ENCODE measurements around the gene PKP2.

PKP2 gene

GRCh38 chr12:32783029-32783428, 113.5 kb downstream of the PKP2 start:
- Mint-ChIP-seq H3K4me3 (no peak overlapping the region), H3K9me3 (no peaks in the 10 kb centered on the region), H3K36me3 (ENCODE audit: low read depth) (no peaks in the 10 kb centered on the region), H3K27ac (no peak overlapping the region), H3K27me3 (ENCODE audit: low read depth) (peaks cover 7% of the 10 kb centered on the region), H3K4me1 (ENCODE audit: low read depth) (no peaks in the 10 kb centered on the region)

- no peaks in the 10 kb centered on the region for H3K9me3 Mint-ChIP-seq
- no peak overlapping the region for H3K4me3 Mint-ChIP-seq
- H3K36me3 Mint-ChIP-seq (ENCODE audit: low read depth): no peaks in the 10 kb centered on the region
- H3K4me1 Mint-ChIP-seq (ENCODE audit: low read depth): no peaks in the 10 kb centered on the region
- no peak overlapping the region for H3K27ac Mint-ChIP-seq
- peaks cover 7% of the 10 kb centered on the region for H3K27me3 Mint-ChIP-seq (ENCODE audit: low read depth)
These were observed 116.5 kb downstream of the PKP2 start for GRCh38 chr12:32780071-32780470.

DNA sequence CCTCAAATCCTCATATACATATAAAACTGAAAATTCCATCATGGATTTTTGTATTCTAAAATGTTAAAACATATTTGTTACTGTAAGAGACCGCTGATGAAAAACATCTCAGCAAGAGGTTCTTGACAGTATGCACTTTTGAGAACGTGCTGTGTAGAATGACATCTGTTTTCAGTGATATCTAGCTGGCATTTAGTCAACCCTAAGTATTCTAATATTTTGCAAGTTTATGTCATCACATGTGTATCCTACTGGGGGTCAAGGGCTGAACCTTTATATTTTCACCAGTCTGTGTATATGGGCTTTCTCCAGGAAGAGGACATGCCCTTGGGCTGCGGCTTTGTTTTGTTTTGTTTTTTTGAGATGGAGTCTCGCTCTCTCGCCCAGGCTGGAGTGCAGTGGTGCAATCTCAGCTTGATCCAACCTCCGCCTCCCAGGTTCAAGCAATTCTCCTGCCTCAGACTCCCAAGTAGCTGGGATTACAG, 118.8 kb downstream of the PKP2 start:
- no peak overlapping the region for H3K4me3 Mint-ChIP-seq

GRCh38 chr12:32777159-32777558, 119.4 kb downstream of the PKP2 start:
- Mint-ChIP-seq H3K9me3 (no peaks in the 10 kb centered on the region), H3K36me3 (ENCODE audit: low read depth) (no peaks in the 10 kb centered on the region), H3K27me3 (ENCODE audit: low read depth) (peaks cover 7% of the 10 kb centered on the region), H3K4me3 (no peak overlapping the region), H3K27ac (no peak overlapping the region), H3K4me1 (ENCODE audit: low read depth) (no peaks in the 10 kb centered on the region)

More for the DNA sequence above, 118.8 kb downstream of the PKP2 start:
- Mint-ChIP-seq H3K9me3 (no peaks in the 10 kb centered on the region), H3K27ac (no peak overlapping the region), H3K27me3 (ENCODE audit: low read depth) (peaks cover 7% of the 10 kb centered on the region), H3K36me3 (ENCODE audit: low read depth) (no peaks in the 10 kb centered on the region), H3K4me1 (ENCODE audit: low read depth) (no peaks in the 10 kb centered on the region)

- H3K27me3 Mint-ChIP-seq (ENCODE audit: low read depth): peaks cover 7% of the 10 kb centered on the region
- H3K4me3 Mint-ChIP-seq: no peak overlapping the region
- no peaks in the 10 kb centered on the region for H3K9me3 Mint-ChIP-seq
- no peaks in the 10 kb centered on the region for H3K4me1 Mint-ChIP-seq (ENCODE audit: low read depth)
- H3K36me3 Mint-ChIP-seq (ENCODE audit: low read depth): no peaks in the 10 kb centered on the region
- H3K27ac Mint-ChIP-seq: no peak overlapping the region
These were observed 120.3 kb downstream of the PKP2 start for GRCh38 chr12:32776258-32776657.

DNA sequence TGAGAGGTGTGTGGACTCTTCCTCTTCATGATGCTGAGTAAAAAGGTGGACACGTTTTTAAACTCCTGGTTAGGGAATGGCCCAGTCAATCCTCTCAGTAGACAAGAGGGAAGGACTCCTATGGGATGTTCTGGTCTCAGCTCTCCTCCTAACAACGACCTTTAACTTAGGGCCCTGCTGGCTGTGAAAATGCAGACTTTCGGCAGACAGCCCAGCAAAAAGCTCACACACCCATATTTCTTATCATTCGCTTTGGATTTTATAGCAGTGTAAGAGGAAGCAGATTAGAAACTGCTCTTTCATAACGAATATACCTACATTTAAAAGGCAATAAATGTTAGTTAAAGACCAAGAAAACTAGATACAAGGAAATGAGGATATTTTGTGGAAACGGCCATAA, 122.9 kb downstream of the PKP2 start:
- Mint-ChIP-seq H3K36me3 (ENCODE audit: low read depth) (no peaks in the 10 kb centered on the region), H3K4me3 (no peak overlapping the region), H3K27me3 (ENCODE audit: low read depth) (peaks cover 3% of the 10 kb centered on the region), H3K9me3 (no peaks in the 10 kb centered on the region), H3K4me1 (ENCODE audit: low read depth) (no peaks in the 10 kb centered on the region), H3K27ac (no peak overlapping the region)

DNA sequence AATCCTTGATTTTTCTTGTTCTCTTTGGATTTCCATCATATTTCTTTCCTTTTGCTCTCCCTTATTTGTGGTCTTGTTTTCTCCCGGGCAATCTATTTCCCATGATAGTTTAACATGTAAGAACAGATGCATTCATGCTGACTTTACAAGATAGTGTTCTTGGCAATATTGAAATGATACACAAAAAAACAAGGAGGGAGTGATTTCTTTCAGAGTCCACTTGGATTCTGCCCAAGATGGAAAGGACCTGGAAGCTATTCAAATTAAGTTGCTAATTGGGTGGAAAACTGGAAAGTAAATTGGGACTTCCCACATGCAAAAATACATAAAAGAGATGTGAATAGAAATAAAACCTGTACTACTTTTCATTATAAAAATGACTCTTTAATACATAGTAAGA, 126.4 kb downstream of the PKP2 start:
- Mint-ChIP-seq H3K4me1 (ENCODE audit: low read depth) (no peaks in the 10 kb centered on the region), H3K27me3 (ENCODE audit: low read depth) (no peaks in the 10 kb centered on the region), H3K4me3 (no peak overlapping the region), H3K27ac (no peak overlapping the region), H3K36me3 (ENCODE audit: low read depth) (no peaks in the 10 kb centered on the region), H3K9me3 (no peaks in the 10 kb centered on the region)

- Mint-ChIP-seq H3K36me3 (ENCODE audit: low read depth) (no peaks in the 10 kb centered on the region), H3K4me1 (ENCODE audit: low read depth) (no peaks in the 10 kb centered on the region), H3K27me3 (ENCODE audit: low read depth) (no peaks in the 10 kb centered on the region), H3K4me3 (no peak overlapping the region), H3K27ac (no peak overlapping the region), H3K9me3 (no peaks in the 10 kb centered on the region)
These were observed 128.1 kb downstream of the PKP2 start for GRCh38 chr12:32768518-32768917.

- H3K4me3 Mint-ChIP-seq: no peak overlapping the region
- H3K36me3 Mint-ChIP-seq (ENCODE audit: low read depth): no peaks in the 10 kb centered on the region
- no peaks in the 10 kb centered on the region for H3K4me1 Mint-ChIP-seq (ENCODE audit: low read depth)
- H3K27me3 Mint-ChIP-seq (ENCODE audit: low read depth): no peaks in the 10 kb centered on the region
- no peaks in the 10 kb centered on the region for H3K9me3 Mint-ChIP-seq
- no peak overlapping the region for H3K27ac Mint-ChIP-seq
These were observed 130.7 kb downstream of the PKP2 start for GRCh38 chr12:32765906-32766305.

DNA sequence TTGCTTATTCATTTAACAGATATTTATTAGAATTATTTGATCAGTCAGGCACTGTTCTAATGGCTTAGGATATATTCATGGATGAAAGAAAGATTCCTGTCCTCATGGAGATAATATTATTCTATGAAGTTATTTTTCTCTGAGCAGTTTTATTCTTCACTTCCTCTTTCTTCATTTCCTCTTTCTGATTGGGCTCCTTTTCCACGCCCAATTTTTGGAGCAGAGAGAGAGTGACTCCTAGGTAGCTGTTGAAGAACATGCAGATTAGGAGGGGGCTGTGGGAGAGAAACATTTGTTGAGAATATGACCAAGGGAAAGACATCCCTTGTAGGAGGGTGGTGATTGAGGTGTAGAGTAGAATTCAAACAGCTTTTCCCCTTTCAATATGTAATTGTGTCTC, 134.9 kb downstream of the PKP2 start:
- Mint-ChIP-seq H3K36me3 (ENCODE audit: low read depth) (no peaks in the 10 kb centered on the region), H3K4me1 (ENCODE audit: low read depth) (peaks cover under 1% of the 10 kb centered on the region), H3K27ac (no peak overlapping the region), H3K27me3 (ENCODE audit: low read depth) (no peaks in the 10 kb centered on the region), H3K9me3 (no peaks in the 10 kb centered on the region), H3K4me3 (no peak overlapping the region)

- Mint-ChIP-seq H3K27ac (no peak overlapping the region), H3K27me3 (ENCODE audit: low read depth) (no peaks in the 10 kb centered on the region), H3K4me3 (no peak overlapping the region), H3K4me1 (ENCODE audit: low read depth) (peaks cover 18% of the 10 kb centered on the region), H3K9me3 (no peaks in the 10 kb centered on the region), H3K36me3 (ENCODE audit: low read depth) (peaks cover 10% of the 10 kb centered on the region)
These were observed 139.4 kb downstream of the PKP2 start for GRCh38 chr12:32757157-32757556.

GRCh38 chr12:32756476-32757066, 140.0 kb downstream of the PKP2 start:
- Mint-ChIP-seq H3K27ac (peak overlapping the region; percentile 82), H3K9me3 (no peaks in the 10 kb centered on the region), H3K4me3 (peak overlapping the region; percentile 84), H3K36me3 (ENCODE audit: low read depth) (peaks cover 14% of the 10 kb centered on the region), H3K27me3 (ENCODE audit: low read depth) (no peaks in the 10 kb centered on the region), H3K4me1 (ENCODE audit: low read depth) (peaks cover 20% of the 10 kb centered on the region)

DNA sequence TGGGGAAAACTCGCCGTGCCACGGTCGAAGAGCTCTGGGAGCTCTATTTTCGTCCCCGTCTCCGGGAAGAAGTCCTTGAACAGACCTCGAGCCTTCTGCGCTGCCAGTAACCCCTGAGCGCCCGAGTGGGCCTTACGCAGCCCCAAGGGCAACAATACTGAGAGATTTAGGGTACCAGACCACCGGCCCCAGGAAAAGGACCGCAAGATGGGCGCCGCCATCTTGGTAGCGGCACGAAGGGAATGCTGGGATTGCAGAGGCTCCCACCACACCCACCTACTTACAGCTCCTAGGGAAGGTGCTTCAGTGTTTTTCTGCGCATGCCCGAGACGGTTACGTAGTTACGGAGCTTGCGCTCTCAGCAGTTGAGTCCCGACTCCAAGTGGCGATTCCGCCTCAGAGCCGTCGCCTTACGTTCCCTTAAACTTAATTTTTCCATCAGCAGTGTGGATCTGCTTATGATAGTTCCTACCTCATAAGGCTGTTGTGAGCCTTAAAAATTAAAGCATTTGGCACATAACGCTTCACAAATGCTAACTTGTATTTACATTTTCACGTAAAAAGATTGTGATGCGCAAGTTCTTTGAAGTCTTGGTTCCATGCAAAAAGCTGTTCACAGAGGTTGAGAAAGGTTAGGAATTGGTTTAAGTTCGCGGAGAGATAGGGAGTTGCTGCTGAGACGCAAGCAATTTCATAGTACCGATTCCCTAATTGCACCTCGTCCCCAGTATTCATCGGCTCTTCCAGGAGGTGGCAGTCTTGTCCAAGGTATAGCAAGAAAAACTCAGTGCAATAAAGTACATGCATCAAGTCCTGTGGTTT, 140.7 kb downstream of the PKP2 start, which contains the start of gene YARS2:
TSS of gene YARS2 (minus strand) at position 244 of the 822 bp plus-strand sequence. CDS start at position 221, 23 bp downstream.
- H3K9me3 Mint-ChIP-seq: no peaks in the 10 kb centered on the region
- peak within 1 kb of the TSS; percentile 84 for H3K4me3 Mint-ChIP-seq
- peaks cover 18% of the 10 kb centered on the region for H3K36me3 Mint-ChIP-seq (ENCODE audit: low read depth)
- H3K27me3 Mint-ChIP-seq (ENCODE audit: low read depth): no peaks in the 10 kb centered on the region
- H3K4me1 Mint-ChIP-seq (ENCODE audit: low read depth): peaks cover 20% of the 10 kb centered on the region
- peak within 1 kb of the TSS; percentile 82 for H3K27ac Mint-ChIP-seq

GRCh38 chr12:32755051-32755653, 141.4 kb downstream of the PKP2 start:
- Mint-ChIP-seq H3K36me3 (ENCODE audit: low read depth) (peaks cover 23% of the 10 kb centered on the region), H3K27me3 (ENCODE audit: low read depth) (no peaks in the 10 kb centered on the region), H3K27ac (peak overlapping the region; percentile 82), H3K4me3 (peak overlapping the region; percentile 84), H3K9me3 (no peaks in the 10 kb centered on the region), H3K4me1 (ENCODE audit: low read depth) (peaks cover 20% of the 10 kb centered on the region)

DNA sequence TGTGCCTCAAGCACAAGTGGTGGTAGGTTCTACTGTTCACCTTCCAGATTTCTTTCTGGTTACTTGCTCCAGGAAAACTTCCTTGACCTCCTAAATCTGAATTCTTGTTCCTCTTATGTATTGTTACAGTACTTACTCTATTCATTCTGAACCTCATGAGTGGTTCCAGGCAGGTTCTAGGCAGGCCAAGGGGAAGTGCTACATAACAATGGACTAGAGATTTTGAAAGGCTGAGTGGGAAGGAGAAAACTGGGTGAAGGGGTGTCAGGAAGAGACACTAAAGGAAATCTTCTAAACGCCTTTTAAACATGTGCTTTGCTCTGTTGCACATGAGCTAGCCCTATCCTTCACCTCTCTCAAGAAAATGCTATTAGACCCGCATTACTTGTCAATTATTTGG, 142.5 kb downstream of the PKP2 start:
- Mint-ChIP-seq H3K4me3 (peak overlapping the region; percentile 84), H3K9me3 (no peaks in the 10 kb centered on the region), H3K4me1 (ENCODE audit: low read depth) (peaks cover 20% of the 10 kb centered on the region)

More for the DNA sequence above, 142.5 kb downstream of the PKP2 start:
- H3K27me3 Mint-ChIP-seq (ENCODE audit: low read depth): no peaks in the 10 kb centered on the region
- H3K36me3 Mint-ChIP-seq (ENCODE audit: low read depth): peaks cover 27% of the 10 kb centered on the region
- H3K27ac Mint-ChIP-seq: peak overlapping the region; percentile 72
